CMK (cell line): ENCODE measurements around the gene CCL27.
A peak's percentile ranks its signal among the peaks of the same experiment; 100 is the strongest.

Source experiments
- DNase-seq: peaks from one replicate; pipeline ENCODE4 v3.0.0-alpha.2; 2010; ENCODE audit warnings: low read depth

CCL27 gene

DNA sequence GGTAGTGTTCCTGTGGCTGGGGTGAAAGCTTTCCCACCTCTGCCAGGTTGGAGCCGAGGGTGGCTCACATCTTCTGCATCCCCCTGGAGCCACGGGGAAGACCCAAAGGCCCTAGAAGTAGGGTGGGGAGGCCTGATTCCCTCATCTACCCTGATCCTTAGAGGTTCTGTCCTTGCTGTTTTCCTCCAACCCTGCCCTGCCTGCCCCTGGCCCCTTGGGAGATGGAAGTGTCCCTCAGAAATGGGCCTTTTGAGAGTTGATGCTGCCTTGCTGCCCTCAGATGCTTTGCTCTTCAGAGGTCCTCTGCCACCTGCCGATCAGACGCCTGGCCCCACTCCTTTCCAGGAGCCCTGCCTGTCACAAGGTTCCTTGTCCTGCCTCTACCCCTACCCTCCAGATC, 22.4 kb upstream of the CCL27 start:
- DNase-seq, result no peak

DNA sequence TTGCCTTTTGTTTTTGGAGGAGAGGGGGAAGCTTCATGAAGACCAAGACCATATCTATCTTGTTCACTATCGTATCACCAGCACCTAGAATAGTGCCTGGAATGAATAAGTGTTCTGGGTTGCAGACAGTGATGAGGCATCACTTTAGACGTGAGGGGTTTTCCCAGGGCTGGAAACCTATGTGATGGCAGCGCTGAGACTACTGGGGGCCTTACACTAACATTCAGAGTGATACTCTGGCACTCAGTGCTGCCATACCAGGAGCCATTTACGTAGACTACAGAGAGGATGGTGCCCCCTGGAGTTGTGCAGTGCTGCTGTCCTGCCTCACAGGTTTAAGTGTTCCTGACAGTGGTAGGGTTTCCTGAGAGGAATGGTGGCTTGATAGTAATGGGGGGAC, 21.7 kb upstream of the CCL27 start:
- no peak for DNase-seq

DNA sequence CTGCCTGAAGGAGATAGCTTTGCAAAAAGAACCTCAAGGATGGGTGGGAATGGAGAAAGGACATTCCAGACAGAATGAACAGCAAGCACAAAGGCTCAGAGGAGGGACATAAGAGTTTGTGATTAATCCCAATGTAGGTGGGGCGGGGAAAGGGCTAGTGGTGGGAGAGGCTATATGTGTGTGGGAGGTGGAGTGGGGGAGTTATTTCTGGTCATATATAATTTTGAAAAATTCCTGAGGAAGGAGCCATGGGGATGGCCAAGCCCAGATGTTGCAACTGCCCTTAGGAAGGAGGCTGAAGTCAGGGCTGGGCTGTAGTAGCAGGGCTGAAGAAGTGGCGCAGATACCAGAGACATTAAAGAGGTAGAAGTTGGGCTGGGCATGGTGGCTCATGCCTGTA, 13.4 kb upstream of the CCL27 start:
- no peak for DNase-seq

DNA sequence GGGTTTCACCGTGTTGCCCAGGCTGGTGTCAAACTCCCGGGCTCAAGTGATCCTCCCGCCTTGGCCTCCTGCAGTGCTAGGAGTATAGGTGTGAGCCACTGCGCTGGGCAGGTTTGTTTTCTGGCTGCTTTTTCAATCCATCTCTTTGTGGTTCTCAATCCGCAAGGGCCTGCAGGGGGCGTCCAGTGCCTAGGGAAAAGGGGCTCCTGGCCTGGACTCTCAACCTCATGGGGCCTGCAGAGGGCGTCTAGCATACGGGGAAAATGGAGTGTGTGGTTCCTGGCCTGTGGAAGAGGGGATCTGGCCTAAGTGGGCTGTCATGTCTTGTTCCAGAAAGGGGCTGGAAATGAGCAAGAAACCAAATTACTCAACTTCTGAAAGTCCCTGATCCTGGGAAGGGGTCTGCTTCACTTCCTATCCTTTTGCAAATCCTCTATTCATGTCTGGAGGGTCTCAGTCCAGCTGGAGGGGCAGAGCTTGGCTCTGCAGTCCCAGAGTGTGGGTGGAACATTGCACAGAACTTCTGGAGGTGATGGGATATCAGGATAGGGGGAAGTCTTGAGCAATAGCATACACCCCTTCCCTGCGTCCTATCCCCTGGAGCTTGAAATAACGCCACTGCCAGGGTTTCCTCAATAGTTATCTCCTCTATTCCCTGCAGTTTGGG, 12.7 kb upstream of the CCL27 start:
- DNase-seq, result no peak

DNA sequence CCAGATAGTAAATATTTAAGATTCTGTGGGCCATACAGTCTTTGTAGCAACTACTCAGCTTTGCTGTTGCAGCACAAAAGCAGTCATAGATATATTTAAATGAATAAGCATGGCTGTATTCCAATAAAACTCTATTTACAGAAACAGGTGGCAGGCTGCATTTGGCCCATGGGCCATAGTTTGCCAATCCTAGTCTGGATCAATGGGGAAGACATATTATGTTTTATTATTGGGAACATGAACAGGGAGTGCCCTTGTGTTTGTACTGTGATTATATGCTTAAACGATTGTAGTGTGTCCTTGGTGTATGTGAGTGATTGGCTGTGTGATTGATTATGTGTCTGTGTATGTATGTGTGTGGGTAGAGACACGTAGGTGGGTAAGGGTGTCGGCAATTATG, 12.0 kb upstream of the CCL27 start:
- no peak for DNase-seq

DNA sequence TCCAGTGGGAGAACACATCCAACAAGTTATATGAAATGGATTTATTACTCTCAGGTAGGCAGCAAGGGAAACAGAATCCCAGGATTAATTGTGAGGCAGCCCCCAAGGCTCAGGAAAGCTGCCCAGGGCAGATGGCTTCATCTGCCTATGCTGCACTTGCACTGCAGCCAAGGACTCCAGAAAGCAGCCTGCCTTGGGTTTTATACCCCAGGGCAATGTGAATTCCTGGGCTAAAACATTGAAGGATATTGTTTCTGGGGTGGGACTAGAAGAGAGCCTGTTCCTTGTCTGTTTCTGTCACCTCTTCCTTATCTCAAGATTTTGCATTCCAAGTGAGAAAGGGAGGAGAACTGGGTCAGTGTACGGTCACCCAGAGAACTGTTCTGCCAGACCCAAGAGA, 8.8 kb upstream of the CCL27 start:
- no peak for DNase-seq

DNA sequence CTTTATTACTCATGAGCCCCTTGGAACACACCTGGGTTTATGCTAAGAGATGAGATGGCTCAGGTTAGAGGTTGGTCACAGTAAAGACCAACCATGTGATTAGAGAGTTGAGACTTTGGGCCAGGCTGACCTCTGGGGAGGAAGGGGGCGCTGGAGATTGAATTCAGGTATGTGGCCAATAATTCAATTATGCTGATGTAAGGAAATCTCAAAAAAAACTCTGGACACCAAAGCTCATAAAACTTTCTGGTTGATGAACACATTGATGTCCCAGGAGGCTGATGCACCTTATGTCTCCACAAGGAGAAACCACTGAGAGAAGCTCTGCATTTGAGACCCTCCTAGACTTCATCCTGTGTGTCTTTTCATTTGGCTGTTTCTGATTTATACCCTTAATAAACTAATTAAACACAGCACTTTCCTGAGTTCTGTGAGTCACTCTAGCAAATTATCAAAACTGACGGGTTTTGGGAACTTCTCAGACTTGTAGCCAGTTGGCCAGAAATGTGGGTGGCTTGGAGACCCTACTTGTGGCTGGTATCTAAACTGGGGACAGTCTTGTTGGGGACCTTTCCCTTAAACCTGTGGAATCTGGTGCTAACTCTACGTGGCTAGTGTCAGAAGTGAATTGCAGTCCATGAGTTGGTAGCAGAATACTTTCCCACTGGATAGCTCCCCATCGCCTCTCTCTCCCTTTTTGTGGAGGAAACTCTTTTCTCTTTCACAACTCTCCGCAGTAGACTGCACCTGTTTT, 7.5 kb upstream of the CCL27 start:
- no peak for DNase-seq

DNA sequence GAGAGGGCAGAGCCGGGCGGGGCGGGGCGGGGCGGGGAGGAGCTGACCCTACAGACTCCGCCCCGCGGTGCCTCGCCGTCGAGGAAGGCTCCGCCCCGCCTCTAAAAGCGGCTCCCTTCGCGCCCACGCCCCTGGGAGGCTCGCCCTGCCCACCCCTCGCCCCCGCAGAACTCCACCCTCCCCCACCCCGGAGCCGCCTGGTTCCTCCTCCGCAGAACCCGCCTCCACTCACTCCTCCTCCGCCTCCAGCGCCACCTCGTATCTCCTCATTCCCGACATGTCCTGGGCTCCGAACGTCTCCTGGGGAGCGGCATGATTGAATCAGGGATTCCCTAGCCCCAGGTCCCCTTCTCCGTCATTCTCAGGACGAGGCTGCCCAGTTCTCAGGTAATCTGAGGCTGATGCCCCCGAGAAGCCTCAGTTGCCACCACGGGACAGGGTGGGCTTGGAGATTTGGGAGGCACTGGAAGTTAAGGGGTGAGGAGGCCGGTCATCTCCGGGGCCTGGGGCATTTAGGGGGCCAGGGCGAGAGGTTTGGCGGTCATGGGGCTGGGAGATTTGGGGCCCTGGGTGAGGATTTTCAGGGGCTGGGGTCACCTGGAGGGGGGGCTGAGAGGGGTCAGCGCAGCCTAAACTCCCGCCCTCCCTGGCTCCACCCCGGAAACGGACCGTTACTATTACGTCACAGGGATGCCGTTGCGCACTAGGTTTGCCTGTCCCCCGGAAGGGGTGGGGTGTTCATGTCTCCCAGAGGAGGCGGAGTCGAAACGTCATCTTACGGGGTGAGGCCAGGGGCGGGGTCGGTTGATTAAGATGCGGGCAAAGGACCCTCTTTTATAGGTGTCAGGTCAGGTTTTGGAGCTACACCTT, 3.2 kb upstream of the CCL27 start:
- peak; percentile 74 for DNase-seq

DNA sequence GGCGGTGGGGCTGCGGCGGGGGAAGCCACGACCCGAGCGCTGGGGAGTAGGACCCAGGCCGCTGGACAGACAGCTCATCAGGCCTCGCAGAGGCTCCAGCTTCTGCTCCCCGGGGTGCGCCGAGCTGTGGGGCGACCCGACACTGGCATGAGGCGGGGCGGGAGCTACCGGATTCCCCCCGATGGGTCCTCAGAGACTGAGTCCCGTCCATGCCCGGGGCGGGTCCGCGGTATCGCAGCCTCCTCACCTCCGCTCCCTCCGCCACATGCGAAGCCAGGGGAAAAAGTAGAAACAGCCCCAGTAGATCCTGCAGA, 2.6 kb upstream of the CCL27 start:
- DNase-seq, result no peak

DNA sequence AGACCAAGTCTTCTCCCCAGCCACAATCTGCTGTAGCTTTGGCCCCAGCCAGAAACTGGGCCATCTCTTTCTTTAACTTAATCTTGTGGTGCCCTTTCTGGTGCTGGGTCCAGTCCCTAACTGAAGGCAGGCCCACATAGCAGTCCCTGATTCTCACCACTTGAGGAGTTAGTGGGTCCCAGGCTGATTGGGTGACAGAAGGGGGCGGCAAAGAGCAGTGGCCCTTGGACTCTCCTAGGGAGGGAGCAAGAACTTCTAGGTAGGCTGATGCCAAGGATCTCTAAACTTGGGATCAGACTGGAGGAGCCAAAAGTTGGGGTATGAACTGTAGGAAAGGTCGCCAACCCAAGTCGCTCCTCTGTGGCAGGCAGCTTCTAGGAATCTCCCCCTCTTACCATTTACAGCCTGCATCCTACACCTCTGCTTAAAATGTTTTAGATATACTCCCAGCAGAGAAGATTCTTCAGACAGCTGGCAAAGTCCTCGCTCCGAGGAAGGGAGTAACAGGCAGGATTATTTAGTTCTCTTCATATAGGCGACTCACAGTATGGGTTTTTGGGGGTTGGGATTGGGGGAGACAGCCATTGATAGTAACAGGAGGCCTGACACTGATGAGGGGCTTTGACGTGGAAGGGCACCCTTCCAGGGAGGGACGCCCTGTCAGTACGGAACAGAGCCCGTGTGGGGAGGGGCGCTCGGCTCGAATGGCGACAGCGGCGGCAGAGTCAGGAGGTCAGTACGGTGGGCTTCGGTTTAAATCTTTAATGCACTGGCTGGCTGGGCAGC, 2.0 kb upstream of the CCL27 start:
- peak; percentile 60 for DNase-seq

DNA sequence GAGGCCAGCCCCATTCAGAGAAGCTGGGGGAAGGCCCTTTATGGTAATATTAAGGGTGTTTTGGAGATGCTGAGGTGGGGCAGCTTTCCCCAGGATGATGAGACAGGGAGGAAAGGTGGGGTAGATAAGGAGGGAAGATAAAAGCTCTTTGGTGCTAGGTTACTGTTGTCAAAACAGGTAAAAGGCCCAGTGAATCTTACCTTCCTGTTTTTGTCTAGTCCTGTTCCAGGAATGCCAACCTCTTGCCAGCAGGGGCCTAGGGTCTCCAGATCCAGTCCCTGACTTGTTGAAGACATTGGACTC, 797 bp upstream of the CCL27 start:
- DNase-seq, result no peak

DNA sequence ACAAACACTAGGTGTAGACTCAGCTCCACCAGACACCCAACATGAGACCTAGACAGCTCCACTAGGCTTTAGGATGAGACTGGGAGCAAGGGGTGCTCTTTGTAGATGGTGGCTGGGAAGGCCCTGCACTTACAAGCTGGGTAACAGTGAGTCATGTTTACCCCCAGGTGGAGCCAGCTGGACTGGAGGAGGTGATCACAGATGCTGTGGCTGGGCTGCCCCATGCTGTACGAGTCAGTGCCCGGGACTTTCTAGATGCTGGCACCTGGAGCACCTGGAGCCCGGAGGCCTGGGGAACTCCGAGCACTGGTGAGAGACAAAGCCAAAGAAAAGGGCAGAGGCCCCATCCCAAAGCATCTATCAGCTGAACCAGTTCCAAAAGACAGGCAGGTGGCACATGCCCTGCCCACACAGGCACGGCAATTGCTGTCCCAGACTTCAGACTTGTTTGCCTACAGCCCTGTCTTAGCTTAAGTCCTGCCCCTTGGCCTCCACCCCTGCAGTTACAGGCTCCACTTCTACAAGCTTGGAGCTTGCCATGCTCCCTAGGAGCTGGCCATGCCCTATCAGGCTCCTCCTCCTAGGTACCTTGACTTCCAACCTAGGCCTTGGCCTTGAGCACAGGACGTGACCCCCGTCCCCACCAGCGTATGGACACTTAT, 2.7 kb downstream of the CCL27 start:
- no peak for DNase-seq

DNA sequence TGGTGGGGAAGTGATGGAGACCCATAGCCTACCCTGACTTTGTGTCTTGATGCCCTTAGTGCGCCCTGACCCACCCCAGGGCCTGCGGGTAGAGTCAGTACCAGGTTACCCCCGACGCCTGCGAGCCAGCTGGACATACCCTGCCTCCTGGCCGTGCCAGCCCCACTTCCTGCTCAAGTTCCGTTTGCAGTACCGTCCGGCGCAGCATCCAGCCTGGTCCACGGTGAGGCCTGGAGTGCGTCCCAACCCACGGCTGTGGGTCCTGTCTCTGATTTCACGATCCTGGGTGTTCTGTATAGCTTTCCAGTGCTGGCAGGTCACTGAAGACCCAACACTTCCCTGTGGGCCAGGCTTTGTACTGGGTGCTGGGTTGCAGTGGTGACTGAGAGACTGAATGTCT, 4.0 kb downstream of the CCL27 start:
- DNase-seq, result no peak

DNA sequence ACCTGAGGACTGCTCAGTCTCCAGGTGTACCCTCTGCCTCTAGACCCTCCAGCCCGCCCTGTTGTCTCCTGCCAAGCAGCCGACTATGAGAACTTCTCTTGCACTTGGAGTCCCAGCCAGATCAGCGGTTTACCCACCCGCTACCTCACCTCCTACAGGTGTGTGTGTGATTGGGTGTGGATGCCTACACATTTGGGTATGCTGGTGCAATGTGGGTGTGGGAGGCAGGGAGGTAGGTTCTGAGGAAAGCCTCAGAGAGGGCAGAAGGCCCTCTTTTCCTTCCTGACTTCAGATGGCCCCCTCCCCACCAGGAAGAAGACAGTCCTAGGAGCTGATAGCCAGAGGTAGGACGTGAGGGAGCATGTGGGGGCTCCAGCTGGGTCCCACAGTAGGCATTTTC, 5.5 kb downstream of the CCL27 start:
- no peak for DNase-seq

DNA sequence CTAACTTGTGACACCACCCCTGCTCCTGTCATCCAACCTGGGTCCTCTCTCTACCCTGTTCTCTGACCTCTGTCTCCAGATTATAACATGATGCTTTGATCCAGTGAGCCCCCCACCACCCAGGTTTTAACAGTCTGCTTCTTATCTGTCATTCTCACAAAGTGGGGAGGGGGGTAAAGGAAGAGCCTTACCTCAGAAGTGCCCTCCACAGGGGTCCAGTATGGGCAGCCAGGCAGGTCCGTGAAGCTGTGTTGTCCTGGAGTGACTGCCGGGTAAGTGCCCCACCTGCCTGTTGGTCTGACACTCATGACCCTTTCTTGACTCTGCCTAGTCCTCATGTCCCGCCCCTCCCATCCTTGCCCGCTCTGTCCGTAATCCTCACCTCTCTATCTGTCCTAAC, 7.1 kb downstream of the CCL27 start:
- no peak for DNase-seq

DNA sequence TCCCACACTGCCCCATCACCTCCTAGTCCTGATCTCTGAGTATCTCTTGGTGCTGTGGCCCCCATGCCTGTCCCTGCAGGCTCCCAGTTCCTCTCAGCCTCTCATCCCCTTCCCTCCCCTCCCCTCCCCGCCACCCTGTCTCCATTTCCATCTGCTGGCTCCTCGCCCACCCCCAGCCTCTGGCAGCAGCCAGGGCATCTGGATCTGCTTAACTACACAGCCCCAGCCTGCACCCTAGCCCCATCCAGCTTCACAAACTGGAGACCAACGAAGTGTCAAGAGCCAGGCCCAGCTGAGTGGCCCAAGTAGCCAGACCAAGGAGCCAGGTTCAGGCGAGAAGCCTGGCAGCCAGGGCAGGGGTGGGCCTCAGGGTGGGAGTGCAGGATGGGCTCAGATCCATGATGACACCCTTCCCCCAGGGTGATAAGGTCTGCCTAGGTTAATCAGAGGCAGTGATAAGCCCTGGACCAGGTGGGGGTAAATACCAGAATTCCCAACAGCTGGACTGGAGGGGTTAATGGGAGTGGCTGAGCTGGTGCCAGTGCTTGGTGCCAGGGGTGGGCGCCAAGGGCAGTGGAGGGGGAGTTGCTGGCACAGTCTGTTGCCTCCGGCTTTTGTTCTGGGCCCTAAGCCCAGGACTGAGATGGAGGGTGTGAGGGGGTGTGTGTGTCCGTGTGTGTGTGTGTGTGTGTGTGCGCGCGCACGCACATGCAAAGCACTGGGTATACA, 8.0 kb downstream of the CCL27 start:
- no peak for DNase-seq

DNA sequence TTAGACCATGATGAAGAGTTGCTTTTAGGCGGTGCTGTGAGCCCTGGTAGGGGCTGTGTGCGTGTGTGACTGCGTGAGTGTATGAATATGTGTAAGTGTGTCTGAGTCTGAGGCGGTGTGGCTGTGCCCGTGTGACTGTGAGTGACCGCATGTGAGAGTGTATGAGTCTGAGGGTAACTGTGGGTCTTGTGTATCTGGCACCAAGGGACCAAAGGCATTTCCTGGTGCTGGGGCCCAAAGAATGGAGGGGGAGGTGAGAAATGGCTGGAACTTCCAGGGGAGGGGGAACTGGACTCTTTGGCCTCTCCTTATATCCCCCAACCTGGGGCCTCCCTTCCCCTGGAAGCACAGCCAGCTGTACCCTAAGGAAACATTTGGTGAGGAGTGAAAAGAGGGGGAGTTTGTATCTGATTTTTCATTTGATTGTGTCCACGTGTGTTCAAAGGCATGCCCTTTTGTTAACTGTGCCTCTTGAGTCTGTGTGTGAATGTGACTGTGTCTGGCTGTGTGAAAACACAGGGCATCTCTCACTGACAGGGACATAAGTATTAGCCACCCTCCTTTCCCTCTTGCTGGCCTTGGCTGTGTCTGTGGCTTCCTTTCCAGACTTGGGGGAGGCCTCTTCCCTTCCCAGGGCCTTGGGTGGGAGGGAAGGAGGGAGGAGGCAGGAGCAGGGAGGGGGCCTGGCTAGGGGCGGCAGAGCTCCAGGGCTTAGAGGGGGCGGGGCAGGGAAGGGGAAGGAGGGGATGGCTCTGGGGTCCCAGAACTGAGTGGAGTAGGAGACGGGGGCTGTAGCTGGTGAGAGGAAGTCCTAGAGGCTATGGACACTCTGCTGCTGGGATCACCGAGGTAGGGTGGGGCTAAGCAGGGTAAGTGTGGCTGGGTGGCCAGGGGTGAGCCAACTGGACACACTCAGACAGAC, 9.0 kb downstream of the CCL27 start:
- DNase-seq, result peak; percentile 58

DNA sequence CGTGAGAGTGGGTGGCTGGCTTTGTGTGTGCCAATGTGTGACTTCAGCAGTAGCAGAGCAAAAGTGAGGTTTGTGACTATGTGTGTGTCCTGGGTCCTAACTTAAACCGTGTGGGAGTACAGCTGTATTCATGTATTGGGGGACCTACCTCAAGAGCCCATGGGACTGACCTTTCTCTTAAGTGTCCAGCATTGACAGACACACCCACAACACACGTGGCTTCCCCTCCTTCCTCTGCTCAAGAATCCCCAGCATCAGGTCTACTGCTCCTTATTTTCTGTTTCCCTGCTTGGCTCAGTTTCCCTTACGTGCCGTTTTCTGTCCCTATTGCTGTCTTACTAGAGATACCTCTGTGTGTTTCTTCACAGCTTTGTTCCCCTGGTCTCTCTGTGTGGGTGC, 9.9 kb downstream of the CCL27 start:
- DNase-seq, result no peak

DNA sequence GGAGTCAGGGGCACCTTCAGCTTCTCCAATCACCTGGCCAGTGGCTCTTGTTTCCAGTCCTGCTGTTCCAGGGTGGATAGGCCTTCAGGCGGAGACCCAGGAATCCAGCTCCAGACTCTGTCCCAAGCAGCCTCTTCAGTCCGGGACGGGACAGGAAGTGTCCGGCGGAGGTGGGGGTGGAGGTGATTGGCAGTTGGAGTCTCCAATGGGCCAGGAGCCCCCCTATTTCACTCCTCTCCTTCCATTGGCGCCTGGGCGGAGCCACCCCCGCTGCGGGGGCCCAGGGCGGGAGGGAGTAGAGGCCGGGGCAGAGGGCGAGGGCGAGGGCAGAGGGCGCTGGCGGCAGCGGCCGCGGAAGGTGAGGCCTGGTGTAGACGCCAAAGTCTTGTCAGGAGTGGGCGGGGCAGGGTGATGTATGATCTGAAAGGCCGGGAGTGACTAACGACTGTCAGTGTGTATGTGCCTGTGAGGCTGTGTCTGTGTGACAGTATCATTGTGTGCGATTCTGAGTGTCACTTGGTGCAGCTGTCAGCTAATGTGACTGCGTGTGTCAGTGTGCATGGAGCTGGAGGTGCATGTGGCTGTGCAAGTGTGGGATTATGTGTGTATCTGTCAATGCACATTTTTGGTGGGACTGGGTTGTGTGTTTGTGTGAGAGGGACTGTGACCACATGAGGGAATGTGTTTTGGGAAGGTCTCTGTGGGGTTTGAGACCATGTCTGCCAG, 10.4 kb downstream of the CCL27 start, which contains the start of gene IL11RA:
Gene IL11RA, plus strand, starts transcription at position 310 of the 726 bp plus-strand sequence. CDS start 3,033 bp downstream, outside the sequence.
- peak; percentile 79 for DNase-seq
